Fibroblast of skin of abdomen (primary cell): ENCODE results near the gene EDARADD. TPM values are rescaled to one million over a fixed set of nuclear protein-coding genes. Genes with fewer than 3 reads are reported as not detected.
A peak's percentile ranks its signal among the peaks of the same experiment; 100 is the strongest.
"Not testable (repeated sequence)": the region's sequence is repeated elsewhere in the genome, so short reads cannot be mapped to it uniquely, and the experiment has no call there.

Experiments
- DNase-seq: peaks from one replicate; pipeline ENCODE4 v3.0.0-alpha.2; 2013
- polyA plus RNA-seq, 2 experiments: library from polyadenylated mRNA; unstranded; fragments of 120-200 nt; gene quantifications; one replicate each; pipeline ENCODE4 v1.2.1, GENCODE V29; 2013; ENCODE audit not compliant: insufficient read length in 2 of 2

Gene EDARADD
- polyA plus RNA-seq (2013, experiment 1 of 2; ENCODE audit: insufficient read length), result 1.1 TPM
- polyA plus RNA-seq (2013, experiment 2 of 2; ENCODE audit: insufficient read length), result 0.99 TPM

DNA sequence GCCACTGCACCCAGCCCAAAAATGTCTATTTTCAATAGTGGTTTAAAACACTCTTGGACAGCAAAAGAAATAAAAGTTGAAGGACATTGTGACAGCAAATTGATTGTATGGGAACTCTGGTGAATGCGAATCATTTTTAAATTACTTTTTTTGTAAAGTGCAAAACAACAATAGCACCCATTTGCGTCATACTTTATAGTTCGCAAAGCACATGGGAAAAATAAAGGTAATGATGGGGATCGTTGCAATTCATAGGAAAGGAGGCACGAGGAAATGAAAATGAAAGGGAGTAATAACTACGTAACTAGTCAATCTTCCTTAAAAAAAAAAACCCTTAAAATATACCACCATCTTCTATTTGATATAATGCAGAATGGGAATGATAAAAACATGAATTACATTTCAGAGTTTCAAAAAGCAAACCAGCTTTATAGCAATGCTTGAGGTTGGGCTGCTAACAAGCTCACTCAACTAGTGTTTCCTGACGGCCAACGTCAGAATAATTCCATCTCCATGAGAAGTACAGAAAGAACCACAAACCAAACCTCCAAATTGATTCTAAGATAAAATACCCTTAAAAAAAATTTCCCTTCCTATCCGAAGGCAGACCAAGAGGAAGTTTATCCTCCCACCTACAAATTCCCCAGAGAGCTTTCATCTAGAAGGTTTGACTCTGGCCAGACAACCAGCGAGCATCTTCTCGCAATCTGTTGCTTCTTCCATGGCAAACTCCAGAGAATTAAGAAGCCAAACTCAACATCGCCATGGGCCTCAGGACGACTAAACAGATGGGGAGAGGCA is at the start of gene EDARADD:
Gene EDARADD (plus strand): TSS at position 606 of the 801 bp plus-strand sequence. CDS start 159 bp downstream, at position 765.
- DNase-seq, result peak; percentile 50

DNA sequence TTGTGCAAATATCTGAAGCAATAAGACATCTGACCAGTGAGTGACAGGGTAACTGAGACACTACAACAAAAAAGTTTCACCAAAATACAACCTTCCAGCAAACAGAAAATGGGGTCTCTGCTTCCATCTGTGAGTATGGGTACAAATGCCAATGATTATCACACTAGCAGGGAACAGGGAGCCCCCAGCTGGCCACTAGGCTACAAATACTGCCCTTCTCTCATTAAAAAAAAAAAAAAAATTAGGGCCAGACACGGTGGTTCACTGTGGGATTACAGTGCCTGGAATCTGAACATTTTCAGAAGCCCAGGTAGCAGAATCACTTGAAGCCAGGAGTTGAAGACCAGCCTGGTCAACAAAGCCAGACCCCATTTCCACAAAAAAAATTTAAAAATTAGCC is 48.4 kb upstream of the EDARADD start:
- DNase-seq, result no peak

DNA sequence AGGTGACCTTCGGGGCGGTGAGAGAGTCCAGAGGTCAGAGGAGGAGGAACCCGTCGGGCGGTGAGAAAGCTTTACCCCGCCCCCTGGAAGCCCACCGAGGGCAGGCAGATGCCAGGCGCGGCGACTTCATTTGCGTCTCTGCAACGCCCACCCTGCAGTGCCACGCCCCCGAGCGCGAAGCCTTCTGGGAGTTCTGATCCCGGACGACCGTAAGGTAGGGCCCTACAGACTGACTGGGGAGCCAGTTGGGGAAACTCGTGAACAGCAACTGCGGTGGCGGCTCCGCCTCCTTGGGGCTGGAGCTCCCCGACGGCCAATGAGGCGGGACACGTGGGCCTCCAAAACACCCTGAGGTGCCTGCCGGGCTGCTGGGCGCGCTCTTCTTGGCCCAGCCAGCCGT is 46.0 kb upstream of the EDARADD start:
- no peak for DNase-seq

DNA sequence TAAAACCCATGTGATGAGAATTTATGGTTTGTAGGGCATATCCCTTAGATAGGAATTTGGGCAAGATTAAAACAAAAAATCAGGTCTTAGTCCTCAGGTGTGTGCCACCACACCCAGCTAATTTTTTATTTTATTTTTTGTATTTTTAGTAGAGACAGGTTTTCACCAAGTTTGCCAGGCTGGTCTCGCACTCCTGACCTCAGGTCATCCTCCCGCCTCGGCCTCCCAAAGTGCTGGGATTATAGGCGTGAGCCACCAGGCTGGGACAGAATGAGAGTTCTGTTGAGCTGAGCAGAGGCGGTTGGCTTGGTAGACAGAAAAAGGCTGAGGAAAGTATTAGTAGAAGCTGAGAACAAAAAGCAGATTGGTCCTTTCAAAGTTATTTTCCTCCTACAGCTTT is 43.8 kb upstream of the EDARADD start:
- no peak for DNase-seq

DNA sequence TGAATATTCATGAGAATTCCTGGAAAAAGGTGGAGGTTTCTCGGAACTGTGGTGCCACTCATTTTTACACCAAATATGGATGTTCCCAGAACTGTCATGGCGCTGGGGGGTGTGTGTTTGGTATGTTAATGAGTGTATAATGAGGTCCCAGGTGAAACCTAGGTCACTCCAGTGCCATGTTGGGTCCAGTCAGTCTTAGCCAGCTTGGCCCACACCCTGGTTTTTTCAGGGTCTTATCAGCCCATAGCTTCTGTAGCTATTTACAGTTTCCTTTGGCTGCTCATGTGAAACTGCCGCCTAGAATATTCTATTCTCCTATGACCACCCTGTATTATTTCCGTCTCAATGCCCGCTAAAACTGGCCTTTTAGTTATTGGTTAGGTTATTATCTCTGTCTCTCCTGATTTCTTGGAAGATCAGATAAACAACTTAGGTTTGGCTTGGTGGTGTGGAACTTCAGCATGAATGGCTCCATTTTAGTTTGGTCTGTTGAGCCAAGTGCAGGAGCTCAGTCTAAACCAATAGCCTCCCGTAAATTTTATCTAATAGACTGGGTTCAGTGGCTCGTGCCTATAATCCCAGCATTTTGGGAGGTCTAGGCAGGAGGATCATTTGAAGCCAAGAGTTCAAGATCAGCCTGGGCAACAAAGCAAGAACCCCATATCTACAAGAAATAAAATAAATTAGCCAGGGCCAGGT is 42.1 kb upstream of the EDARADD start:
- no peak for DNase-seq

DNA sequence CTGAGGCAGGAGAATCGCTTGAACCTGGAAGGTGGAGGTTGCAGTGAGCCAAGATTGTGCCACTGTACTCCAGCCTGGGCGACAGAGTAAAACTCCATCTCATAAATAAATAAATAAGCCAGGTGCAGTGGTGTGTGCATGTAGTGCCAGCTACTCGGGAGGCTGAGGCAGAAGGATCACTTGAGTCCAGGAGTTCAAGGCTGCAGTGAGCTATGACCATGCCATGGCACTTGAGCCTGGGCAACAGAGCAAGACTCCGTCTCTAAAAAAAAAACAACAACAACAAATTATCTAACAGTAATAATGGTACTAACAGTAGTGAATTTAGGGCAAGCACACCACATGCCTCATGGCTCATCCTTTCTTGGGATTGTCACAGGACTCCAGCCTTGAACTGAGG is 41.3 kb upstream of the EDARADD start:
- DNase-seq, result not testable (repeated sequence)

DNA sequence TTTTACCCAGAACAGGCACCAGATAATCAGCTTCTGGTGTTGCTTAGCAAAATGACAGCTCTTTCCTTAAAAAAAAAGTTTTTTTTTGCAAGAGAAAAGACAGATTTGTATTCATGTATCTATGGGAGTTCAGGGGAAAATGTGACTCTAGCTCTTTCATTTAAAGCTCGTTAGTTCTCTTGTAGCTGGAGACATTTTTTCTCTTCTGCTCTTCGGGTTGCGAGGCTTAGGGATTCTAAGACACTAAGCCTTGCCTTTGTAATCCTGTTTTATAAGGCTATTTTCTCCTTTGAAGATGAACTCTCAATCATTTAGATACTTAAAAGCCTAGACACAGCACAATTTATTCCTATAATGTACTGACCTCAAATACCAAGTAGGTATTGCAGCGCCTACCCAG is 40.3 kb upstream of the EDARADD start:
- no peak for DNase-seq

DNA sequence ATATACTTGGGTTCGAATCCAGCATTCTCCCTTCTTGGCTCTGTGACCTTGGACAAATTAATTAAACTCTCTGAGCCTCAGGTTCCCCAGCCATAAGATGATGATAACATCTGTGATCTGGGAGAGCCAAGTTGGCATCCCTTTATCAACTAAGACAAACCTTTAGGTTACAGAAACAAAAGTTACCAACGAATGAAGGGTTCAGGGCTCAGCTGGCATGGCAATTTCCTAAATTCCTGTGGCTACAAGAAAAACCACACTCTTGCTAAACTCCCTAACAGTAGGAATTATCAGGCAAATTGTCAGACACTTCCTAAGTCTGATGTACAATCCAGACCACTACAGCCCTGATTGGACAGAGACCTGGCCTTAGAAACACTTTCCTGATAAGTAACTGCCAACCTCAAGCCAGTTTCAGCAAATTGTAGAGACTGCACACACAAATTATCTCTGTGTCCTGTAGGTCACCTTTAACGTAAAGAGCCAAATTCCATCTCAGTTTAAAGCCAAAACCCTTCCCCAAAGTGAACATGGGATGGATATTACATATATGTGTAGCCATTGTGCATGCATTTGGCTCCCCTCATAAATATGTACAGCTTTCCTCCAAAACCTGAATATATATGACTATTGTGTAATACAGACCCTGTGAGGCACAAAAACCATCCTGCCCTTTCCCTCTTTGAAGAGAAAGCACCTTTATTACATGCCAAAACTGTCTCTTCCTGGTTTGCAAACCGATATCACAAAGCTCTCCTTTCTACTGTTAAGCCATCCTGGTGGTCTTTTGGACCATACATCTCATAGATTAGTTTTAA is 39.5 kb upstream of the EDARADD start:
- no peak for DNase-seq

DNA sequence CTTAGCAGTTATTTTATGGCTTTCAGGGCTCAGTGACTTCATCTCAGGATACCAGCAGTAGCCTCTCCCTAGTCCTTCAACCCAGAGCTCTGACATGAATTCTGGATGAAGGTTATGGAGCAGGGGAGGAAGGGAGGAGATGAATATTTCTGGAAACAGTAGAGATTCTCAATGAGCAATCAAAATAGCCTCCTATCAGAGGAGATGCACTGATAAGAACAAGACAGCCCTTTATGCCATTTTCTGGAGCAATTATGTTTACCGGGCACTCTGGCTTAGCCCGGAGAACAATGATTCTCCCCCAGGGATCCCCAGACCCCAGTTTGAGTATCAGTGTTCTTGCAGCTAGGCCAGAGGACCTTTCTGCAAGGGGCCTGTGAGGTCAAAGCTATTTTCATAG is 37.9 kb upstream of the EDARADD start:
- no peak for DNase-seq

DNA sequence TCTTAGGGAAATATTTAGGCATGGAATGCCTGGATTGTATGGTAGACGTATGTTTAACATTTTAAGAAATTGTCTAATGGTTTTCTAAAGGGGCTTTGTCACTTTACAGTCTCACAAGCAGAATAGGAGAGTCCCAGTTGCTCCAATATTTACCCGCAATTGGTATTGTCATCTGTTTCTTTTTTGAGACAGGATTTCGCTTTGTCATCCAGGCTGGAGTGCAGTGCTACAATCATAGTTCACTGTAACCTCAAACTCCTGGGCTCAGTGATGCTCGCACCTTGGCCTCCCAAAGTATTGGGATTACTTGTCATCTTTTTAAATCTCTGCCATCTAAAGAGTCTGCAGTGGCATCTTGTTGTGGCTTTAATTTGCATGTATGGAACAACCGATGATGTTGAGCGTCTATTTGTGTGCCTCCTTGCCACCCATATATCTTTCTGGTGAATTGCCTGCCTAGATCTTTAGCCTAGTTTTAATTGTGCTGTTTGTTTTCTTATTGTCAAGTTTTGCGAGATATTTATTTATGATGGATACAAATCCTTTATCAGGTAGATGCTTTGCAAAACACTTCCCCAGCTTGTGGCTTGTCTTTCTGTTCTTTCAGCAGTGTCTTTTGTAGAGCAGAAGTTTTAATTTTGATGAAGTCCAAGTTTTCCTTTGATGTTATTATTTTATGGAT is 32.0 kb upstream of the EDARADD start:
- no peak for DNase-seq

DNA sequence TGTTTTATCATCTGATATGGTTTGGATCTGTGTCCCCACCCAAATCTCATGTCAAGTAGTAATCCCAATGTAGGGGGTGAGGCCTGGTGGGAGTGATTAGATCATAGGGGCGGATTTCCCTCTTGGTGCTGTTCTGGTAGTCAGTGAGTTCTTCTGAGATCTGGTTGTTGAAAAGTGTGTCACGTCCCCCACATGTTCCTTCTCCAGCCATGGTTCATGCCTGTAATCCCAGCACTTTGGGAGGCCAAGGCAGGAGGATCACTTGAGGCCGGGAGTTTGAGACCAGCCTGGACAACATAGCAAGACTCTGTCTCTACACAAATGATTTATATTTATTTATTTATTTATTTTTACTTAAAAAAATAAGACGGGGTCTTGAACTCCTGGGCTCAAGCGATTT is 30.8 kb upstream of the EDARADD start:
- DNase-seq, result no peak

DNA sequence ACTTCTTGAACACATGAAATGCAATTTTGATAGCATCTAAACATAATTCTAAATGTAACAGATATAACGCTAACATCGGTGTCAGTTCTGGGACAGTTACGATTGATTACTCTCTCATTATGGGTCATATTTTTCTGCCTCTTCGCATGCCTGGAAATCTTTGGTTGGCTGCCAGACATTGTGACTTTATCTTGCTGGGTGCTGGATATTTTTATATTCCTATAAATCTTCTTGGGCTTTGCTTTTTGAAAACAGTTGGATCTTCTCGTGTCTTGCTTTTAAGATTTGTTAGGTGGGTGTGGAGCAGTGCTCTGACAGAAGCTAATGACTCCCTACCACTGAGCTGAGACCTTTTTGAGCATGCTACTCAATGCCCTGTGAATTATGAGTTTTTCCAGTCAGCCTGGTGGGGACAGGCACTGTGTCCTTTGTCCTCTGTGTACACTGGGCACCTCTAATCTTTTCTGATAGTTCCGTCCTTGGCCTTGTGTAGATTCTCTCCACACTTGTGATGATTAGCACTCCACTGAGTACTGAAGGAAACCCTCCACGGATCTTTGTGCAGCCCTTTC is 28.0 kb upstream of the EDARADD start:
- no peak for DNase-seq

DNA sequence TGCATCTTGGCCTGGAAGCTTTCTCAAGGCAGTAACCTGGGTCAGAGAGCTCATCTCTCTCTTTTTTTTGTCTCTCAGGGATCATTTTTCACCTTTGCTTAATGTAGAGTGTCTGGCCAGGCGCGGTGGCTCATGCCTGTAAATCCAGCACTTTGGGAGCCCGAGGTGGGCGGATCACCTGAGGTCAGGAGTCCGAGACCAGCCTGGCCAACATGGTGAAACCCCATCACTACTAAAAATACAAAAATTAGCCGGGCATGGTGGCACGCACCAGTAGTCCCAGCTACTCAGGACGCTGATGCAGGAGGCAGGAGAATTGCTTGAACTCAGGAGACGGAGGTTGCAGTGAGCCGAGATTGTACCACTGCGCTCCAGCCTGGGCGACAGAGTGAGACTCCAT is 27.4 kb upstream of the EDARADD start:
- not testable (repeated sequence) for DNase-seq

DNA sequence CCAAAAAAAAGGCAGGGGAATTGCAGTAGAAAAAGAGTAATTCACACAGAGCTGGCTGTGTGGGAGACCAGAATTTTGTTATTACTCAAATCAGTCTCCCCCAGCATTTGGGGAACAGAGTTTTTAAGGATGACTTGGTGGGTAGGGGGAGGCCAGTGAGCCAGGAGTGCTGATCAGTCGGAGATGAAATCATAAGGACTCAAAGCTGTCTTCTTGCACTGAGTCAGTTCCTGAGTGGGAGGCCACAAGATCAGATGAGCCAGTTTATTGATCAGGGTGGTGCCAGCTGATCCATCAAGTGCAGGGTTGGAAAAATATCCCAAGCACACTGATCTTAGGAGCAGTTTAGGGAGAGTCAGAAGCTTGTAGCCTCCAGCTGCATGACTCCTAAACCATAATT is 23.7 kb upstream of the EDARADD start:
- no peak for DNase-seq

DNA sequence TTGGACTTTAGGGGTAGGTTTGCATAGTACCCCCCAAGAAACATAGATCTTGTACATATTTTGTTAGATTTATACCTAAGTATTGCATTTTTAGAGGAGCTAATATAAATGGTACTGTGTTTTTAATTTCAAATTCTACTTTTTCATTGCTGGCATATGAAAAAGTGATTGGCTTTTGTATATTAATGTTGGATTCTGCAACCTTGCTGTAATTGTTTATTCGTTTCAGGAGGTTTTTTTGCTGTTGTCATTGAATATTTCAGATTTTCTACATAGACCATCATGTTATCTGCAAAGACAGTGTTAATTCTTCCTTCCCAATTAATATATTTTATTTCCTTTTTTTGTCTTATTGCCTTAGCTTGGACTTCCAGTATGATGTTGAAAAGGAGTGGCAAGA is 23.0 kb upstream of the EDARADD start:
- DNase-seq, result no peak

DNA sequence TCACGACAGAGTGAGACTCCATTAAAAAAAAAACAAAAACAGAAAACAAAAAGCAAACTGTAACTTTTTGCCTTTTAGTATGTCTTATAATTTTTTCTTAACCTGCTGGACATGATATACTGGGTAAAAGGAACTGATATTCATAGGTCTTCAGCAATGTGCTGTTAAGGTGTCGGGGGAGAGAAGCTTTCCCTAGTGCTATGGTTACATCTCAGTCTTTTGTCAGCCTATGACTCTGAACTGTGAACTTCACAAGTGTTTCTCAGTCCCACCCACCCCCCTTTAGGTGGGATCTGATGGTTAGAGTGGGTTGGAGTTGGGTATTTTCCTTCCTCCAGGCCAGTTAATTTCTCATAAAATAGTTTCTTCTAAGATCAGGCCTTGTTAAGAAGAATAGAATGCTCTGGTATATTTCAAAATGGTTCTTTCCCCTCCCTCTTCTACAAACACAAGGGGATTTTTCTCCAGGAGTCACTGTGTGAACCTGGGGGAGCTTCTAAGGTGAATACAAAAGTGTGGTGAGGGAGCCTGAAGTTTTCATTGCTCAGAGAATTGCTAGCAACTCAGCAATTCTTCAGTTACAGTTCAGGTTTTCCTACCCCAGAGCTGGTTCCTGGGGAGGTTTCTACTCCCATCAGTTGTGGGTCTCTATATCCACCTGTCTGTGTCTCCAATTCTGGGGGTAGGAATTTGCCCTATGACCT is 16.1 kb upstream of the EDARADD start:
- DNase-seq, result no peak

DNA sequence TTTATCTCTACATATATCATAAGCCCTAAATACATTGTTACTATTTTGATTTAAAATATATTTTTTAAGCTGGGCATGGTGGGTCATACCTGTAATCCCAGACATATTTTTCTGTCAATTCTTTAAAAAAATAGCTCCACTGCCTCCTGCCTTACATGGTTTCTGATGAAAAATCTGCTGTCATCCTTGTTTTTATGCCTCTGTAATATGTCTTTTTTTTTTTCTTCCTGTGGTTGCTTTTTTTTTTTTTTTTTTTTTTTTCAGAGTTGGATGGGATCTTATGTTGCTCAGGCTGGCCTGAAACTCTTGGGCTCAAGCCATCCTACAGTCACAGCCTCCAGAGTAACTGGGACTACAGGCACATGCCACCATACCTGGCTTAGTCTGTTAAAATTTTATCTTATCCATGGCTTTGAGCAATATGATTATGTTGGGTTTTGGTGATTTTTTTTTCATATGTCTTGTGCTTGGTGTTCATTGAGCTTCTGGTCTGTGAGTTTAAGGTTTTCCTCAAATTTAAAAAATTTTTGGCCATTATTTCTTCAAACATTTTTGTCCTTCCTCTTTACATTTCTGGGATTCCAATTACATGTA is 12.4 kb upstream of the EDARADD start:
- no peak for DNase-seq

DNA sequence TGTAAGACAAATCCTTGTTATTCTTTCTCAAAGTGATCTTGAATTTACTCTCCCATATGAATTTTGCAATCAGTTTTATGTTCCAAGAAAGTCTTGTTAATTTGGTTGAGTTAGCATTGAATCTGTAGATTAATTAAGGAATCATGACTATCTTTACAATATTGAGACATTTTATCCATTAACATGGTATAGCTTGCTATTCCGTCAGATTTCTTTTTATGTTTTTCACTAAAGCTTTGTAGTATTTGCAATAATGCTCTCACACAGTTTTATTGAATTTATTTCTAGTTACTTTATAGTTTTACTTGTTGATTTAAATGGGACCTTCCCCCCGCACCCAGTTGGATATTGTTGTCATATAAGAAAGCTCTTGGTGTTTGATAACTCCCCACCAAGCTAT is 5.8 kb upstream of the EDARADD start:
- no peak for DNase-seq

DNA sequence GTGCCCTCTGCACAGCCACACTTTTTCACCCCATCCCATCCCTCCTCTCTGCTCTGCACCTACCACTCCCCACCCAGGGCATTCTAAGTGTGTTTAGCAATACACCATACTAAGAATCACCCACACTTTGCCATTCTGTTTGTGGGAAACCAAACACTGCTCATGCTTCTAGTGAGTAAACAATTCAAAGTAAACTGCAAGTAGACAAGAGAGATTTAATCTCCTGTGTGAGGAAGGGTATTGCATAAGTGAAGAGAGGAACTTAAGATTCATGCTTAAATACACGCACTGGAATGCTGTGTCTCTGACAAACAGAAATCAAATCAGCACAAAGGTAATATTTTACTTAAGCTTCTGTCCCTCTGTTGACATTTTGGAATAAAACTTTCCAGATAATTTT is 4.8 kb upstream of the EDARADD start:
- no peak for DNase-seq

DNA sequence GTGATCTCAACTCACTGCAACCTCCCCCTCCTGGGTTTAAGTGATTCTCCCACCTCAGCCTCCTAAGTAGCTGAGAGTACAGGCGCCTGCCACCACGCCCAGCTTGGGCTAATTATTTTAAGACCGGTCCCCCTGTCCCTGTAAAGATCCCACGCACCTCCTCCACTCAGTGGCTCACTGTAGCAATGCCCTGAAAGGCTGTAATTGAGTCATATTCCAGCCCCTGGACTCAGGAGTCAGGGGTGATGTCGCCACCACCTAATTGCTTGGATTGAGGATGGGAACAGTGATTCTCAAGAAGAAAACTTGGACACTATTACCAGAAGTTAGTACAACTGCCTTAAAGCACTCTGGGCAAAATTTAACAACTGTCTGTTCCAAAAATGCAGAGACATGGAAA is 3.1 kb upstream of the EDARADD start:
- DNase-seq, result no peak

DNA sequence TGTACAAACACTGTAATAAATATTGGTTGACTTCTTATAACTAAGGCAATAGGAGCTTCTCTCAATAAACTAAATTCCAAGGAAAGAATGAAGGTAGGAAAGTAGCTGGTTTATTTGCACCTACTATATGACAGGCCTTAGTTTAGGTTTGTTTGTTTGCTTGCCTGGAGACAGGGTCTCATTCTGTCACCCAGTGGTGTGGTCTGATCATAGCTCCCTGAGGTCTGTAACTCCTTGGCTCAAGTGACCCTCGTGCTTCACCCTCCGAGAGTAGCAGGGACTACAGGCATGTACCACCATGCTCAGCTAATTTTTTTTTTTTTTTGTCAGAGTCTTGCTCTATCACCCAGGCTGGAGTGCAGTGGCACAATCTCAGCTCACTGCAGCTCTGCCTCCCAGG is 1.9 kb upstream of the EDARADD start:
- DNase-seq, result no peak
